GM23338 (cell line): ENCODE data around the gene CSTF1. TPM values are rescaled to one million over a fixed set of nuclear protein-coding genes. Genes with fewer than 3 reads are reported as not detected.

ENCODE experiments used
- ETS1 ChIP-seq: IDR thresholded peaks from 2 replicates; pipeline ENCODE4 v1.6.1; 2016; ENCODE audit warnings: antibody characterized with exemption
- EZH2 ChIP-seq: fragments of 200-600 bp; sonication (generic); IDR thresholded peaks from one replicate; pipeline ENCODE4 v1.8.0; 2017; ENCODE audit warnings: antibody characterized with exemption, mild to moderate bottlenecking, low read depth; ENCODE audit not compliant: unreplicated experiment
- NANOG ChIP-seq: IDR thresholded peaks from 2 replicates; pipeline ENCODE4 v1.6.1; 2016; ENCODE audit warnings: antibody characterized with exemption, borderline replicate concordance
- POLR2AphosphoS5 ChIP-seq: IDR thresholded peaks from 2 replicates; pipeline ENCODE4 v1.6.1; 2016; ENCODE audit warnings: antibody characterized with exemption, low read depth
- STAT1 ChIP-seq: IDR thresholded peaks from one replicate; pipeline ENCODE4 v1.6.1; 2016; ENCODE audit warnings: antibody characterized with exemption; ENCODE audit not compliant: unreplicated experiment
- ZNF114 ChIP-seq: fragments of 250-450 bp; sonication (Bioruptor Pico); IDR thresholded peaks from 2 replicates; pipeline ENCODE4 v1.5.0; 2020; ENCODE audit warnings: mild to moderate bottlenecking, moderate library complexity
- ZNF331 ChIP-seq: fragments of 250-450 bp; sonication (Bioruptor Pico); IDR thresholded peaks from 2 replicates; pipeline ENCODE4 v1.5.0; 2020; ENCODE audit warnings: low read depth, mild to moderate bottlenecking, moderate library complexity
- polyA plus RNA-seq: library from polyadenylated mRNA; unstranded; fragments of >200 nt; fragmentation: Nextera tagmentation; extraction: Ambion mirVana; gene quantifications from 2 replicates; pipeline ENCODE4 v1.2.1, GENCODE V29; 2016
- total RNA-seq: library from RNA; depleted of rRNA; stranded (reverse); fragments of >200 nt; shearing (Covaris generic); gene quantifications from 2 replicates; pipeline ENCODE4 v1.2.3, GENCODE V29; 2014
- TF ChIP-seq, protein P1 (sequence below): fragments of 250-450 bp; sonication (Bioruptor Pico); IDR thresholded peaks from 2 replicates; pipeline ENCODE4 v1.5.0; 2020; ENCODE audit warnings: mild to moderate bottlenecking, moderate library complexity
- TF ChIP-seq, protein P2 (sequence below): IDR thresholded peaks from one replicate; pipeline ENCODE4 v1.6.1; 2018; ENCODE audit warnings: antibody characterized with exemption; ENCODE audit not compliant: unreplicated experiment
- TF ChIP-seq, protein P3 (sequence below), 2 experiments: fragments of 200-600 bp in 1 of 2; sonication (generic) in 1 of 2; conservative IDR thresholded peaks; 2 replicates each; pipeline versions ENCODE4 v1.5.1 to v1.6.1; 2016 to 2017; ENCODE audit warnings: antibody characterized with exemption in 2 of 2, low read depth in 2 of 2, mild to moderate bottlenecking in 2 of 2, moderate library complexity in 1 of 2

CSTF1 gene
- total and polyA plus RNA-seq, 2 experiments from 2014 or later: 21.5 to 62.3 TPM

DNA sequence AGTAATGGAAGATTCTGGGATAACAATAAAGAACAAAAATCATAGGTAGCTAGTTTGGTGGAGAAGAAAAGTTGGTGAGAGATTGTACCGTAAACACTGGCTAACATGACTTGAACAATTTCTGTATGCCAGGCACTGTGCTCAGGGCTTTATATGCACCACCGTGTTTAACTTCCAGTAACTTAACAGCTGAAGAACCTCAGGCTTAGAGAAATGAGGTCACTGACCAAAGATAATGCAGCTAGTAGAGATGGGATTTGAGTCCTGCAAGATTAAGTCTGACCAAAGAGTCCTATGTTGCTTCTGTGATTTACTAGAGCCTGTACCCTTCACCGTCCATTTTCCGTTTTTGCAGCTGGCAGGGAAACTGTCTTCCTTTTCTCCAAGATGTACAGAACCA lies 2.7 kb downstream of the CSTF1 start (continued):
- TF ChIP-seq, protein P1, sequence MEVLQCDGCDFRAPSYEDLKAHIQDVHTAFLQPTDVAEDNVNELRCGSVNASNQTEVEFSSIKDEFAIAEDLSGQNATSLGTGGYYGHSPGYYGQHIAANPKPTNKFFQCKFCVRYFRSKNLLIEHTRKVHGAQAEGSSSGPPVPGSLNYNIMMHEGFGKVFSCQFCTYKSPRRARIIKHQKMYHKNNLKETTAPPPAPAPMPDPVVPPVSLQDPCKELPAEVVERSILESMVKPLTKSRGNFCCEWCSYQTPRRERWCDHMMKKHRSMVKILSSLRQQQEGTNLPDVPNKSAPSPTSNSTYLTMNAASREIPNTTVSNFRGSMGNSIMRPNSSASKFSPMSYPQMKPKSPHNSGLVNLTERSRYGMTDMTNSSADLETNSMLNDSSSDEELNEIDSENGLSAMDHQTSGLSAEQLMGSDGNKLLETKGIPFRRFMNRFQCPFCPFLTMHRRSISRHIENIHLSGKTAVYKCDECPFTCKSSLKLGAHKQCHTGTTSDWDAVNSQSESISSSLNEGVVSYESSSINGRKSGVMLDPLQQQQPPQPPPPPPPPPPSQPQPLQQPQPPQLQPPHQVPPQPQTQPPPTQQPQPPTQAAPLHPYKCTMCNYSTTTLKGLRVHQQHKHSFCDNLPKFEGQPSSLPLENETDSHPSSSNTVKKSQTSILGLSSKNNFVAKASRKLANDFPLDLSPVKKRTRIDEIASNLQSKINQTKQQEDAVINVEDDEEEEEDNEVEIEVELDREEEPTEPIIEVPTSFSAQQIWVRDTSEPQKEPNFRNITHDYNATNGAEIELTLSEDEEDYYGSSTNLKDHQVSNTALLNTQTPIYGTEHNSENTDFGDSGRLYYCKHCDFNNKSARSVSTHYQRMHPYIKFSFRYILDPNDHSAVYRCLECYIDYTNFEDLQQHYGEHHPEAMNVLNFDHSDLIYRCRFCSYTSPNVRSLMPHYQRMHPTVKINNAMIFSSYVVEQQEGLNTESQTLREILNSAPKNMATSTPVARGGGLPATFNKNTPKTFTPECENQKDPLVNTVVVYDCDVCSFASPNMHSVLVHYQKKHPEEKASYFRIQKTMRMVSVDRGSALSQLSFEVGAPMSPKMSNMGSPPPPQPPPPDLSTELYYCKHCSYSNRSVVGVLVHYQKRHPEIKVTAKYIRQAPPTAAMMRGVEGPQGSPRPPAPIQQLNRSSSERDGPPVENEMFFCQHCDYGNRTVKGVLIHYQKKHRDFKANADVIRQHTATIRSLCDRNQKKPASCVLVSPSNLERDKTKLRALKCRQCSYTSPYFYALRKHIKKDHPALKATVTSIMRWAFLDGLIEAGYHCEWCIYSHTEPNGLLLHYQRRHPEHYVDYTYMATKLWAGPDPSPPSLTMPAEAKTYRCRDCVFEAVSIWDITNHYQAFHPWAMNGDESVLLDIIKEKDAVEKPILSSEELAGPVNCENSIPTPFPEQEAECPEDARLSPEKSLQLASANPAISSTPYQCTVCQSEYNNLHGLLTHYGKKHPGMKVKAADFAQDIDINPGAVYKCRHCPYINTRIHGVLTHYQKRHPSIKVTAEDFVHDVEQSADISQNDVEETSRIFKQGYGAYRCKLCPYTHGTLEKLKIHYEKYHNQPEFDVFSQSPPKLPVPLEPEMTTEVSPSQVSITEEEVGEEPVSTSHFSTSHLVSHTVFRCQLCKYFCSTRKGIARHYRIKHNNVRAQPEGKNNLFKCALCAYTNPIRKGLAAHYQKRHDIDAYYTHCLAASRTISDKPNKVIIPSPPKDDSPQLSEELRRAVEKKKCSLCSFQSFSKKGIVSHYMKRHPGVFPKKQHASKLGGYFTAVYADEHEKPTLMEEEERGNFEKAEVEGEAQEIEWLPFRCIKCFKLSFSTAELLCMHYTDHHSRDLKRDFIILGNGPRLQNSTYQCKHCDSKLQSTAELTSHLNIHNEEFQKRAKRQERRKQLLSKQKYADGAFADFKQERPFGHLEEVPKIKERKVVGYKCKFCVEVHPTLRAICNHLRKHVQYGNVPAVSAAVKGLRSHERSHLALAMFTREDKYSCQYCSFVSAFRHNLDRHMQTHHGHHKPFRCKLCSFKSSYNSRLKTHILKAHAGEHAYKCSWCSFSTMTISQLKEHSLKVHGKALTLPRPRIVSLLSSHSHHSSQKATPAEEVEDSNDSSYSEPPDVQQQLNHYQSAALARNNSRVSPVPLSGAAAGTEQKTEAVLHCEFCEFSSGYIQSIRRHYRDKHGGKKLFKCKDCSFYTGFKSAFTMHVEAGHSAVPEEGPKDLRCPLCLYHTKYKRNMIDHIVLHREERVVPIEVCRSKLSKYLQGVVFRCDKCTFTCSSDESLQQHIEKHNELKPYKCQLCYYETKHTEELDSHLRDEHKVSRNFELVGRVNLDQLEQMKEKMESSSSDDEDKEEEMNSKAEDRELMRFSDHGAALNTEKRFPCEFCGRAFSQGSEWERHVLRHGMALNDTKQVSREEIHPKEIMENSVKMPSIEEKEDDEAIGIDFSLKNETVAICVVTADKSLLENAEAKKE (CRISPR knock-in tag): no peak
- TF ChIP-seq ETS1 (no peak), NANOG (no peak), ZNF331 (CRISPR knock-in tag) (no peak), POLR2AphosphoS5 (no peak), ZNF114 (CRISPR knock-in tag) (no peak), EZH2 (no peak), STAT1 (no peak)
- TF ChIP-seq, protein P2, sequence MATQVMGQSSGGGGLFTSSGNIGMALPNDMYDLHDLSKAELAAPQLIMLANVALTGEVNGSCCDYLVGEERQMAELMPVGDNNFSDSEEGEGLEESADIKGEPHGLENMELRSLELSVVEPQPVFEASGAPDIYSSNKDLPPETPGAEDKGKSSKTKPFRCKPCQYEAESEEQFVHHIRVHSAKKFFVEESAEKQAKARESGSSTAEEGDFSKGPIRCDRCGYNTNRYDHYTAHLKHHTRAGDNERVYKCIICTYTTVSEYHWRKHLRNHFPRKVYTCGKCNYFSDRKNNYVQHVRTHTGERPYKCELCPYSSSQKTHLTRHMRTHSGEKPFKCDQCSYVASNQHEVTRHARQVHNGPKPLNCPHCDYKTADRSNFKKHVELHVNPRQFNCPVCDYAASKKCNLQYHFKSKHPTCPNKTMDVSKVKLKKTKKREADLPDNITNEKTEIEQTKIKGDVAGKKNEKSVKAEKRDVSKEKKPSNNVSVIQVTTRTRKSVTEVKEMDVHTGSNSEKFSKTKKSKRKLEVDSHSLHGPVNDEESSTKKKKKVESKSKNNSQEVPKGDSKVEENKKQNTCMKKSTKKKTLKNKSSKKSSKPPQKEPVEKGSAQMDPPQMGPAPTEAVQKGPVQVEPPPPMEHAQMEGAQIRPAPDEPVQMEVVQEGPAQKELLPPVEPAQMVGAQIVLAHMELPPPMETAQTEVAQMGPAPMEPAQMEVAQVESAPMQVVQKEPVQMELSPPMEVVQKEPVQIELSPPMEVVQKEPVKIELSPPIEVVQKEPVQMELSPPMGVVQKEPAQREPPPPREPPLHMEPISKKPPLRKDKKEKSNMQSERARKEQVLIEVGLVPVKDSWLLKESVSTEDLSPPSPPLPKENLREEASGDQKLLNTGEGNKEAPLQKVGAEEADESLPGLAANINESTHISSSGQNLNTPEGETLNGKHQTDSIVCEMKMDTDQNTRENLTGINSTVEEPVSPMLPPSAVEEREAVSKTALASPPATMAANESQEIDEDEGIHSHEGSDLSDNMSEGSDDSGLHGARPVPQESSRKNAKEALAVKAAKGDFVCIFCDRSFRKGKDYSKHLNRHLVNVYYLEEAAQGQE: no peak
- TF ChIP-seq, protein P3, sequence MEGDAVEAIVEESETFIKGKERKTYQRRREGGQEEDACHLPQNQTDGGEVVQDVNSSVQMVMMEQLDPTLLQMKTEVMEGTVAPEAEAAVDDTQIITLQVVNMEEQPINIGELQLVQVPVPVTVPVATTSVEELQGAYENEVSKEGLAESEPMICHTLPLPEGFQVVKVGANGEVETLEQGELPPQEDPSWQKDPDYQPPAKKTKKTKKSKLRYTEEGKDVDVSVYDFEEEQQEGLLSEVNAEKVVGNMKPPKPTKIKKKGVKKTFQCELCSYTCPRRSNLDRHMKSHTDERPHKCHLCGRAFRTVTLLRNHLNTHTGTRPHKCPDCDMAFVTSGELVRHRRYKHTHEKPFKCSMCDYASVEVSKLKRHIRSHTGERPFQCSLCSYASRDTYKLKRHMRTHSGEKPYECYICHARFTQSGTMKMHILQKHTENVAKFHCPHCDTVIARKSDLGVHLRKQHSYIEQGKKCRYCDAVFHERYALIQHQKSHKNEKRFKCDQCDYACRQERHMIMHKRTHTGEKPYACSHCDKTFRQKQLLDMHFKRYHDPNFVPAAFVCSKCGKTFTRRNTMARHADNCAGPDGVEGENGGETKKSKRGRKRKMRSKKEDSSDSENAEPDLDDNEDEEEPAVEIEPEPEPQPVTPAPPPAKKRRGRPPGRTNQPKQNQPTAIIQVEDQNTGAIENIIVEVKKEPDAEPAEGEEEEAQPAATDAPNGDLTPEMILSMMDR (conservative IDR thresholded peaks at IDR 0.05; ENCODE audit: low read depth in 2 of 2): no peak
